ENCODE data around the gene KSR2.

The KSR2 gene

DNA sequence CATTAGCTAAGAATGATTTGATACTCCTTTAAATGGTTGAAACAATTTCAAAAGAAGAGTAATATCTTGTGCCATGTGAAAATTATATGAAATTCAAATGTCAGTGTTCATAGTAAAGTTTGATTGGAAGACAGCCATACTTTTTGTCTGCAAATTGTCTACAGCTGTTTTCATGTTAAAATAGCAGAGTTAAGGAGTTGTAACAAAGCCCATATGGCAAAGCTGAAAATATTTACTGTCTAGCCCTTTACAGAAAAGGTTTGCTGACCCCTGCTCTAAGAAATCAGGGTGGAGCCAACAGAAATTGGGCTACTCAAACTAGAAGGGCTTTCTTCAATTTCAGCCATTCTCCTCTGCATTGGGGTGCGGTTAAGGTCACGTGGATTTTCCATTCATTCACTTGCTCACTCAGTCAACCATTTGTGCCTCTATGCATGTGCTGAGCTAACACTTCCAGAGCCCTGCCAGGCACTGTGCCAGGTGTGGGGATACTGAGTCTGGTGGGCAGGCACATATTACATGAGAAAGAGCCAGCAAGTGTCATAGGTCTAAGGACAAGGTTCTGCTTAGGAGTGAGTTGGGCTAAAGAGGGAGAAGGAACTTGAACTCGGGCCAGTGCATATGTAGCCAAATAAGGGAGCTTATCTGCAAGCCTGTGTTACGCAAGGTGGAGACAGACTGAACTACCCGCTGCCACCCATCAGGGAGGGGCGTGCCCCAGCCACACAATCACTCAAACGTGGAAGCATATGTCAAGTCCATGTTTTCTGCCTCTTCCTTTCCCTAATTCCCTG, 467.5 kb downstream of the KSR2 start:
- TF ChIP-seq ZIC2 (tag by site-specific recombination; IDR thresholded peaks at IDR 0.05) (no peak), KLF1 (tag by site-specific recombination; IDR thresholded peaks at IDR 0.05) (peak; percentile 73), ZNF37A (tag by site-specific recombination; IDR thresholded peaks at IDR 0.05) (no peak)
- H3K4me1 ChIP-seq (ENCODE audit: control insufficient read depth, insufficient read depth, low read length): no peaks in the 10 kb centered on the region
- H3K36me3 ChIP-seq (ENCODE audit: control insufficient read depth in 2 of 2, insufficient read depth in 1 of 2, low read length in 2 of 2): no peaks in the 10 kb centered on the region
- no peak overlapping the region for H3K27ac ChIP-seq (ENCODE audit: extremely low read depth, low read depth, low read length)
- ChIA-PET CTCF (interaction anchor here (2.0 kb wide), 1 partner anchor 135 kb away, joined by 5 read pairs; no protein-coding TSS in a partner anchor), POLR2A (no interaction called here)
- H3K9me3 ChIP-seq (ENCODE audit: control insufficient read depth, insufficient read depth, low read depth, low read length): no peaks in the 10 kb centered on the region
- H3K4me3 ChIP-seq (ENCODE audit: low read depth, low read length): no peak overlapping the region

- no peak overlapping the region for H3K27ac ChIP-seq (ENCODE audit: extremely low read depth, low read depth, low read length)
- CTCF ChIA-PET: interaction anchor here (1.4 to 2.0 kb wide), 2 partner anchors 26 to 133 kb away, joined by 3 to 5 read pairs; no protein-coding TSS in a partner anchor
- peak; percentile 35; the same call in 1 of the 2 replicates for TF ChIP-seq ZBTB17 (tag by site-specific recombination; IDR thresholded peaks at IDR 0.05)
- peak; percentile 15; the same call in 1 of the 2 replicates for TF ChIP-seq ZBTB8A (tag by site-specific recombination; IDR thresholded peaks at IDR 0.05)
- TF ChIP-seq, protein P1, sequence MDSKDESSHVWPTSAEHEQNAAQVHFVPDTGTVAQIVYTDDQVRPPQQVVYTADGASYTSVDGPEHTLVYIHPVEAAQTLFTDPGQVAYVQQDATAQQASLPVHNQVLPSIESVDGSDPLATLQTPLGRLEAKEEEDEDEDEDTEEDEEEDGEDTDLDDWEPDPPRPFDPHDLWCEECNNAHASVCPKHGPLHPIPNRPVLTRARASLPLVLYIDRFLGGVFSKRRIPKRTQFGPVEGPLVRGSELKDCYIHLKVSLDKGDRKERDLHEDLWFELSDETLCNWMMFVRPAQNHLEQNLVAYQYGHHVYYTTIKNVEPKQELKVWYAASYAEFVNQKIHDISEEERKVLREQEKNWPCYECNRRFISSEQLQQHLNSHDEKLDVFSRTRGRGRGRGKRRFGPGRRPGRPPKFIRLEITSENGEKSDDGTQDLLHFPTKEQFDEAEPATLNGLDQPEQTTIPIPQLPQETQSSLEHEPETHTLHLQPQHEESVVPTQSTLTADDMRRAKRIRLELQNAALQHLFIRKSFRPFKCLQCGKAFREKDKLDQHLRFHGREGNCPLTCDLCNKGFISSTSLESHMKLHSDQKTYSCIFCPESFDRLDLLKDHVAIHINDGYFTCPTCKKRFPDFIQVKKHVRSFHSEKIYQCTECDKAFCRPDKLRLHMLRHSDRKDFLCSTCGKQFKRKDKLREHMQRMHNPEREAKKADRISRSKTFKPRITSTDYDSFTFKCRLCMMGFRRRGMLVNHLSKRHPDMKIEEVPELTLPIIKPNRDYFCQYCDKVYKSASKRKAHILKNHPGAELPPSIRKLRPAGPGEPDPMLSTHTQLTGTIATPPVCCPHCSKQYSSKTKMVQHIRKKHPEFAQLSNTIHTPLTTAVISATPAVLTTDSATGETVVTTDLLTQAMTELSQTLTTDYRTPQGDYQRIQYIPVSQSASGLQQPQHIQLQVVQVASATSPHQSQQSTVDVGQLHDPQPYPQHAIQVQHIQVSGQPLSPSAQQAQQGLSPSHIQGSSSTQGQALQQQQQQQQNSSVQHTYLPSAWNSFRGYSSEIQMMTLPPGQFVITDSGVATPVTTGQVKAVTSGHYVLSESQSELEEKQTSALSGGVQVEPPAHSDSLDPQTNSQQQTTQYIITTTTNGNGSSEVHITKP (tag by site-specific recombination; IDR thresholded peaks at IDR 0.05): peak; percentile 58
- 0 out of 2 replicates have a peak, but pooled peaks have one; percentile 24 for TF ChIP-seq CTCF (tag by site-specific recombination; IDR thresholded peaks at IDR 0.05)
- TF ChIP-seq ZSCAN5A (tag by site-specific recombination; IDR thresholded peaks at IDR 0.05): no peak
- TF ChIP-seq ZXDB (tag by site-specific recombination; IDR thresholded peaks at IDR 0.05): no peak
- H3K4me3 ChIP-seq (ENCODE audit: low read depth, low read length): no peak overlapping the region
- H3K4me1 ChIP-seq (ENCODE audit: control insufficient read depth, insufficient read depth, low read length): peaks cover 7% of the 10 kb centered on the region; the same call in 1 of the 2 replicates
- H3K36me3 ChIP-seq (ENCODE audit: control insufficient read depth in 2 of 2, insufficient read depth in 1 of 2, low read length in 2 of 2): no peaks in the 10 kb centered on the region
- H3K9me3 ChIP-seq (ENCODE audit: control insufficient read depth, insufficient read depth, low read depth, low read length): no peaks in the 10 kb centered on the region
- POLR2A ChIA-PET: no interaction called here
Observed at GRCh38 chr12:117499759-117500485, 468.9 kb downstream of the KSR2 start.

DNA sequence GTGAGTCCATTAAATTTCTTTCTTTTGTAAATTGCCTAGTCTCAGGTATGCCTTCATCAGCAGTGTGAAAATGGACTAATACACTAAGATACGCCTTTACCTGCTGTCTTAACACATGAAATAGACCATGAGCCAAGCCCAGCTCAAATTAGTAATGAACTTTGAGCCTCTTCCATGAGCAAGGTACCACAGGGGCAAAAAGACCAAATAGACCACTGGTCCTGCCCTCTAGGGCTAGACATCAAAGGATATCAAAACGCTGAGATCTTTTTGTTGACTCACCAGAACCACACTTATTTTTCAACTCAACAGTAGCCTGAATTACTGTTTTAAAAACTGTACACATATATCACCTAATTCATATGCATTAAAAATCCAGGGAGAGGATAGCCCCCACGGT, 469.9 kb downstream of the KSR2 start:
- Histone ChIP-seq H3K4me3 (ENCODE audit: low read depth, low read length) (no peak overlapping the region), H3K36me3 (ENCODE audit: control insufficient read depth in 2 of 2, insufficient read depth in 1 of 2, low read length in 2 of 2) (no peaks in the 10 kb centered on the region), H3K27ac (ENCODE audit: extremely low read depth, low read depth, low read length) (no peak overlapping the region), H3K9me3 (ENCODE audit: control insufficient read depth, insufficient read depth, low read depth, low read length) (no peaks in the 10 kb centered on the region), H3K4me1 (ENCODE audit: control insufficient read depth, insufficient read depth, low read length) (peaks cover 11% of the 10 kb centered on the region; the same call in 1 of the 2 replicates)
- TF ChIP-seq BCL11A (tag by site-specific recombination; IDR thresholded peaks at IDR 0.05; ENCODE audit: low read depth): no peak
- no peak for TF ChIP-seq ZNF324 (tag by site-specific recombination; IDR thresholded peaks at IDR 0.05)
- no peak for TF ChIP-seq OSR2 (tag by site-specific recombination; IDR thresholded peaks at IDR 0.05)
- no peak for TF ChIP-seq ZNF335 (tag by site-specific recombination; conservative IDR thresholded peaks at IDR 0.05)
- no peak for TF ChIP-seq ZNF629 (tag by site-specific recombination; IDR thresholded peaks at IDR 0.05)
- TF ChIP-seq ZNF302 (tag by site-specific recombination; IDR thresholded peaks at IDR 0.05; ENCODE audit: low read depth): no peak
- TF ChIP-seq BCL6B (tag by site-specific recombination; IDR thresholded peaks at IDR 0.05): no peak
- TF ChIP-seq ZNF707 (tag by site-specific recombination; IDR thresholded peaks at IDR 0.05): no peak
- no peak for TF ChIP-seq ZNF521 (tag by site-specific recombination; IDR thresholded peaks at IDR 0.05)
- TF ChIP-seq ZXDB (tag by site-specific recombination; IDR thresholded peaks at IDR 0.05): no peak
- ChIA-PET POLR2A (no interaction called here), CTCF (interaction anchor here (0.6 to 1.4 kb wide), 2 partner anchors 25 to 75 kb away, joined by 3 to 4 read pairs; no protein-coding TSS in a partner anchor)

Measured in HEK293 (cell line).